Tibial nerve (tissue), 3 donors: Measurements from ENCODE around the gene PGA3.

Source experiments
- POLR2A ChIP-seq, 2 donors: fragments of 450-650 bp; IDR thresholded peaks; one replicate each; pipeline ENCODE4 v1.6.1; 2017; ENCODE audit warnings: antibody characterized with exemption in 2 of 2, mild to moderate bottlenecking in 2 of 2, moderate library complexity in 2 of 2
- TF ChIP-seq, protein P1 (sequence below), 5 experiments: fragments of 200-600 bp in 3 of 5; fragments of 450-650 bp in 2 of 5; sonication (generic) in 3 of 5; IDR thresholded peaks; one replicate each; pipeline ENCODE4 v1.5.1; 2016 to 2019; ENCODE audit warnings: antibody characterized with exemption in 5 of 5, mild to moderate bottlenecking in 3 of 5, moderate library complexity in 2 of 5

DNA sequence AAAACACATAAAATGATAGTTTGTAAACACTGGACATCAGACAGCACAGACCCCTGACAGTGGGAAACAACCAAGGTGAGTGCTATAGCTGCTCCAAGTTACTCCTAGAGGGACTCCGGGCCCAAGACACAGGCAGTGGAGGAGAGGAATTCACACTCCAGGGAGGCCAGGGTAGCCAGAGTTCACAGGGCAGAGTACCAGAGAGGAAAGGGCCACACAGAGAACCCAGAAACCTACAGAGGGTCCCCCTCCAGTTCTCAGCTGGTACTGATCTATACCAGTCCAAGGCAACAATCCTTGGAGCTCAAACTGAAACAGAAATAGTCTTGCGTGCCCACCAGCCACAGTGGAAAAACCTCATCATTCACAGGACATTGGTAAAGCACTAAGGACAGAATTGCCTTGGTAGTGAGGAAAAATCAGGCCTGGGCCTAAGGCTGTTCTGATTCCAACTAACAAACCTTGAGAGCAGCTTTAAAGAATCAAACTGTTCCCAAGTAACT is 49.7 kb upstream of the PGA3 start:
- TF ChIP-seq POLR2A (IDR thresholded peaks at IDR 0.05) = no peak
- TF ChIP-seq, protein P1, sequence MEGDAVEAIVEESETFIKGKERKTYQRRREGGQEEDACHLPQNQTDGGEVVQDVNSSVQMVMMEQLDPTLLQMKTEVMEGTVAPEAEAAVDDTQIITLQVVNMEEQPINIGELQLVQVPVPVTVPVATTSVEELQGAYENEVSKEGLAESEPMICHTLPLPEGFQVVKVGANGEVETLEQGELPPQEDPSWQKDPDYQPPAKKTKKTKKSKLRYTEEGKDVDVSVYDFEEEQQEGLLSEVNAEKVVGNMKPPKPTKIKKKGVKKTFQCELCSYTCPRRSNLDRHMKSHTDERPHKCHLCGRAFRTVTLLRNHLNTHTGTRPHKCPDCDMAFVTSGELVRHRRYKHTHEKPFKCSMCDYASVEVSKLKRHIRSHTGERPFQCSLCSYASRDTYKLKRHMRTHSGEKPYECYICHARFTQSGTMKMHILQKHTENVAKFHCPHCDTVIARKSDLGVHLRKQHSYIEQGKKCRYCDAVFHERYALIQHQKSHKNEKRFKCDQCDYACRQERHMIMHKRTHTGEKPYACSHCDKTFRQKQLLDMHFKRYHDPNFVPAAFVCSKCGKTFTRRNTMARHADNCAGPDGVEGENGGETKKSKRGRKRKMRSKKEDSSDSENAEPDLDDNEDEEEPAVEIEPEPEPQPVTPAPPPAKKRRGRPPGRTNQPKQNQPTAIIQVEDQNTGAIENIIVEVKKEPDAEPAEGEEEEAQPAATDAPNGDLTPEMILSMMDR (IDR thresholded peaks at IDR 0.05) = no peak
